GM12874 (cell line): ENCODE measurements around the gene IFIT3.

Source experiments
- TF ChIP-seq, protein P1 (sequence below): IDR thresholded peaks from 2 replicates; pipeline ENCODE4 v1.5.1; 2011; ENCODE audit warnings: low read depth, mild to moderate bottlenecking, control low read depth, low read length, moderate library complexity; ENCODE audit not compliant: insufficient read depth

The IFIT3 gene

DNA sequence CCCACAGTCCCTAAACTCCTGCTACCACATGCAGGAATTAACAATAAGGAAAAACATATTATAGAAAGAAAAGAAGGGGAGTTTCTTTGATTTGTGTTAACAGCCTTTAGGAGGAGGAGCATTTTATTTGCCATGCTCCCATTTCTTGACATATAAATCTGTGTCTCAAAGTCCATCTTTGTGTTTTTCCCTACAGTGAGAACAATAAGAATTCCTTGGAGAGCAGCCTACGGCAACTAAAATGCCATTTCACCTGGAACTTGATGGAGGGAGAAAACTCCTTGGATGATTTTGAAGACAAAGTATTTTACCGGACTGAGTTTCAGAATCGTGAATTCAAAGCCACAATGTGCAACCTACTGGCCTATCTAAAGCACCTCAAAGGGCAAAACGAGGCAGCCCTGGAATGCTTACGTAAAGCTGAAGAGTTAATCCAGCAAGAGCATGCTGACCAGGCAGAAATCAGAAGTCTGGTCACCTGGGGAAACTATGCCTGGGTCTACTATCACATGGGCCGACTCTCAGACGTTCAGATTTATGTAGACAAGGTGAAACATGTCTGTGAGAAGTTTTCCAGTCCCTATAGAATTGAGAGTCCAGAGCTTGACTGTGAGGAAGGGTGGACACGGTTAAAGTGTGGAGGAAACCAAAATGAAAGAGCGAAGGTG lies 21.9 kb upstream of the IFIT3 start:
- TF ChIP-seq, protein P1, sequence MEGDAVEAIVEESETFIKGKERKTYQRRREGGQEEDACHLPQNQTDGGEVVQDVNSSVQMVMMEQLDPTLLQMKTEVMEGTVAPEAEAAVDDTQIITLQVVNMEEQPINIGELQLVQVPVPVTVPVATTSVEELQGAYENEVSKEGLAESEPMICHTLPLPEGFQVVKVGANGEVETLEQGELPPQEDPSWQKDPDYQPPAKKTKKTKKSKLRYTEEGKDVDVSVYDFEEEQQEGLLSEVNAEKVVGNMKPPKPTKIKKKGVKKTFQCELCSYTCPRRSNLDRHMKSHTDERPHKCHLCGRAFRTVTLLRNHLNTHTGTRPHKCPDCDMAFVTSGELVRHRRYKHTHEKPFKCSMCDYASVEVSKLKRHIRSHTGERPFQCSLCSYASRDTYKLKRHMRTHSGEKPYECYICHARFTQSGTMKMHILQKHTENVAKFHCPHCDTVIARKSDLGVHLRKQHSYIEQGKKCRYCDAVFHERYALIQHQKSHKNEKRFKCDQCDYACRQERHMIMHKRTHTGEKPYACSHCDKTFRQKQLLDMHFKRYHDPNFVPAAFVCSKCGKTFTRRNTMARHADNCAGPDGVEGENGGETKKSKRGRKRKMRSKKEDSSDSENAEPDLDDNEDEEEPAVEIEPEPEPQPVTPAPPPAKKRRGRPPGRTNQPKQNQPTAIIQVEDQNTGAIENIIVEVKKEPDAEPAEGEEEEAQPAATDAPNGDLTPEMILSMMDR, result no peak

DNA sequence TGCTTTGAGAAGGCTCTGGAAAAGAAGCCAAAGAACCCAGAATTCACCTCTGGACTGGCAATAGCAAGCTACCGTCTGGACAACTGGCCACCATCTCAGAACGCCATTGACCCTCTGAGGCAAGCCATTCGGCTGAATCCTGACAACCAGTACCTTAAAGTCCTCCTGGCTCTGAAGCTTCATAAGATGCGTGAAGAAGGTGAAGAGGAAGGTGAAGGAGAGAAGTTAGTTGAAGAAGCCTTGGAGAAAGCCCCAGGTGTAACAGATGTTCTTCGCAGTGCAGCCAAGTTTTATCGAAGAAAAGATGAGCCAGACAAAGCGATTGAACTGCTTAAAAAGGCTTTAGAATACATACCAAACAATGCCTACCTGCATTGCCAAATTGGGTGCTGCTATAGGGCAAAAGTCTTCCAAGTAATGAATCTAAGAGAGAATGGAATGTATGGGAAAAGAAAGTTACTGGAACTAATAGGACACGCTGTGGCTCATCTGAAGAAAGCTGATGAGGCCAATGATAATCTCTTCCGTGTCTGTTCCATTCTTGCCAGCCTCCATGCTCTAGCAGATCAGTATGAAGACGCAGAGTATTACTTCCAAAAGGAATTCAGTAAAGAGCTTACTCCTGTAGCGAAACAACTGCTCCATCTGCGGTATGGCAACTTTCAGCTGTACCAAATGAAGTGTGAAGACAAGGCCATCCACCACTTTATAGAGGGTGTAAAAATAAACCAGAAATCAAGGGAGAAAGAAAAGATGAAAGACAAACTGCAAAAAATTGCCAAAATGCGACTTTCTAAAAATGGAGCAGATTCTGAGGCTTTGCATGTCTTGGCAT lies 21.1 kb upstream of the IFIT3 start:
- TF ChIP-seq, protein P1, result no peak

DNA sequence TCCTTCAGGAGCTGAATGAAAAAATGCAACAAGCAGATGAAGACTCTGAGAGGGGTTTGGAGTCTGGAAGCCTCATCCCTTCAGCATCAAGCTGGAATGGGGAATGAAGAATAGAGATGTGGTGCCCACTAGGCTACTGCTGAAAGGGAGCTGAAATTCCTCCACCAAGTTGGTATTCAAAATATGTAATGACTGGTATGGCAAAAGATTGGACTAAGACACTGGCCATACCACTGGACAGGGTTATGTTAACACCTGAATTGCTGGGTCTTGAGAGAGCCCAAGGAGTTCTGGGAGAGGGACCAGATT lies 20.6 kb upstream of the IFIT3 start:
- TF ChIP-seq, protein P1, result no peak

DNA sequence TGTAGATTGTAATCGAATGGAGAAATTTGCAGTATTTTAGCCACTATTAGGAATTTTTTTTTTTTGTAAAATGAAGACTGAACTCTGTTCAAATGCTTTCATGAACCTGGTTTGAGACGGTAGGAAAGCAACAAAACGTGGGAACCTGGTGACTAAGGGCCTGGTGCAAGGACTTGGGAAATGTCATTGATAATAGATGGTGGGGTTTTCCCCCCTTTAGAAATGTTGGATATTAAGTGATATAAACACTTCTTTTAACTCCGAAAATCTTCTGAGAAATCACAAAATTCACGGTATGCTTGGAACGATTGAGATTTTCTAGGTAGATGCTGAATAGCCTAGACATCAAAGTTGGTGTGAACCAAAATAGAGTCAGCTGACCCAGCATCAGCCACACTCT lies 19.5 kb upstream of the IFIT3 start:
- TF ChIP-seq, protein P1, result no peak

DNA sequence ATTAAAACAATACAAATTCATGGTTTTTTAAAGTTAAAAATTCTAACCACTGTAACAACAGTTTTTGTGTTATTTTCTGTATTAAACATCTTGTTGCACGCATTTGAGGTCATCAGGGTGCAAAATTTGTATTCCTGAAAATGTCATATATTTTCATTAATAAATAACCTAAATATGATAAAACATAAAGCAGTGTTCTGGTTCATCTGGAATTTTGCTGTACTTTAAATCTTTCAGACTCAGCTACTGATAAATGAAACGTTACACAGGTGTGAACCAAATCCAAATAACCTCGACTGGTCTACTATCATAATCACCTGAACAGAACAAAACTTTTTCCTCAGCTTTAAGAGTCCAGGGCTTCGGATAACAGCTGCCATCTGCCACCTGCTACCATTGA lies 19.1 kb upstream of the IFIT3 start:
- TF ChIP-seq, protein P1, result no peak

DNA sequence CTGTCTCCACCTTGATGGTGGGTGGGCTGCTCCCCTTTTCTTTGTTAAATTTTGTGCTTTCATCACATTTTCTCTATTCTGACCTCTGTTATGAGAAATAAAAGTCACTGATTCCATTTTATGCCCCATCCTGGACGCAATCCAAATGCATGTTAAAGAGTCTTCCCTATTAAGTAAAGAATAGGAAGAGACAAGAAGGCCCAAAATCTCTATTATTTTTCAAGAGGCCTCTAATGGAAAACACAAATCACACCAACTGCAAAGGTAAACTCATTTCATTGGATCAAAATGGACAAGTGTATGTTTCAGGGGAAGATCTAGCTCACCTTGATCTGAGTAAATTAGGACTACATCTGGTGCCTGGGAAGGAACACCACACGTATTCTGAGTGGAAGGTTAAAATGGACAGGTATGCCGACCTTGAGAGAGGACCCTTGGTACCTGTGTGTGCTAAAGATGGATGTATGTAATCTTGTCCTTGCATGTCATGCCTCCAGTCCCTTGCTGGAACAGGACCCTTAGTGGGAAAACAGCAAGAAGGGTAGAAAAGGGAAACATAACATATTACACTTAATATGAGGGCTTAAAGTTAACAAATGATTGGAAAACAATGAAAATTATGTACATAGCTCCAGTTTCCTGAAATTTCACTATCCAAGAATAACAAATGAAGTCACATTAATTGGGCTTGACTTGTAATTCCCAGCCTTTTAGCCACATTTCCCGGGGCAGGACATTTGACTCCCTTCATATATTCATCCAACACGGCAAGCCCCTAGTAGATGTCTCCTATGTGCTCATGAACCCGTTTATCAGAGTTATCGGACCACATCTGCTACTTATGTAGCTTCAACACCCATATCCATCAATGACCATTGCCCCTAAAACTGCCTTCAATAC lies 18.4 kb upstream of the IFIT3 start:
- TF ChIP-seq, protein P1, result no peak

DNA sequence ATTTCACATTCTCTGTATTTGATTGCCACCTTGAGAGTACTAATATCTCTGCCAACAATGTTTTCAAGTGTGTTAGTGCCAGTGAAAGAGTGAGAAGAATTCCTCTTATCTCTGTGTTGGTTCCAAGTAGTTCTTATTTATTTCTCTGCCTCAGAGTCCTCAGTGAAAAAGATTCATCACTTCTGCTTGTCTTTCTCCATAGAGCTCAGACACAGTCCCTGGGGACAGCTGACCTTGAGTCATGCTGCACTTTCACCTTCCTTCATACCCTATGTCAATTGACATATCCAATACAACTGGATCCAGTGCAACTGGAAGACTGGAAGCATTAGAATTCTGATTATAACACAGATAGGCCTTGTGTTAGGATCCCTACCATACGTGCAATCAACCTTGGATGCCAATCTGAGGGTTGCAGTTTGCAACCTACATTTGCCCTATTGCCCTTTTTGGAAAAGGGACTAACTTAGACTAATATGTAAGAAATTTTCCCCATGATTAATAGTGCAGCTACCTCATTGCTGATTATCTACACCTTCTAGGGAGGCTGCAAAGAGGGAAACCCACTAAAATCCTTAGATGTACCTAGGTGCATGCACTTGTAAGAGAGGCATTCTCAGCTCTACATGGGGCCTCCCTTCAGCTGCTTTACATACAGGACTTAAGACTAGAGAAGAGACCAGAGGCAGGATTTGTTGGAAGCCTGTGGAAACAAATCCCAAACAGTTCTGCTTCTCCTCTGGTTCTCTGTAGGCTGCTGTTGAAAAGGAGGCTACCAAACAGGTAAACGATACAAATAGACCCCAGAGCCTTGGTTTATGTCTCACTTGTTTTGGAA lies 17.5 kb upstream of the IFIT3 start:
- TF ChIP-seq, protein P1, result no peak
